Activated CD4-positive, alpha-beta T cell treated with anti-CD3 and anti-CD28 coated beads, Interleukin-2, Interleukin-6, amounts not matched to agents 100 ng/mL and 50 ng/mL, durations not matched to agents 16 hours and 8 hours (primary cell): Measurements from ENCODE around the gene AUNIP.

Source experiments
- DNase-seq: peaks from one replicate; pipeline ENCODE4 v3.0.0-alpha.2; 2020

The AUNIP gene

DNA sequence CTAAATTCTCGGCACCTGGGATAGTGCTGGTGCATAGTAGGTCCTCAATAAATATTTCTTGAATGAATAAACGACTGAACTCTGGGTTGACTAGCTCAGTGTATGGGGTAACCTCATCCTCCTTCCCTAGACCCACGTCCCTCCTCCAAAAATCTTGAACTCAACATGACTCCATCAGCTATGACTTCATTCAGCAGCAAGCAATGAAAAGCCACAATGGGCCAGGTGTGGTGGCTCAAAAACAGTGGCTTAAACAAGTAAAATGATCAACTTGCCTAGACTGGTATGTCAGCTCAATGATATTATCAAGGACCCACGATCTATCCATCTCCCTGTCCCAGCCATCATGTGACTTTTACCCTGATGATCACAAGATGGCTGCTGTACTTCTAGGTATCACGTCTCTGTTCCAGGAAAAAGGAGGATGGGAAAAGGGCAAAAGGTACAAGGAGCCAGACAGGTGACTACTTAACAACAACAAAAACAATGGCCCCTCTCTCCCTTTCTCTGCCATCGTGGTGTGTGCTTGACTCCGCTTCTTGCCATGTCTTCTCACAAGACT lies 29.2 kb upstream of the AUNIP start:
- no peak for DNase-seq

DNA sequence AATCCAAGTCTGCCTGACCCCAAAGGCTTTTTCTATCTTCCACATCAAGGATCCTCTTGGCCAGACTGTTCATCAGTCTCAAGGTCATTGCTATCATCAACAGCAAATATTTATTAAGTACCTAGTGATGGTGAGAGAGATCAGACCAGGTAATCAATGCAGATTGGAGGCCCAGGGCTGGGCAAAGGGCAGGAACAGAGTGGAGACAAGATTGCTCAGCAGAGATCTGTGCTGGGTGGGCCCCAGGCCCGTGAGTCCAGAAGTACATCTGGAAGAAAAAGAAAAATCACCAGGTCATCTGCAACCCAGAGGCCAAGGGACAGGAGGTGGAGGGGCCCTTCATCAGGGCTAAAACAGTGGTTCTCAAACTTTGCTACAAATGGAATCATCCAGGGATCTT lies 26.3 kb upstream of the AUNIP start:
- no peak for DNase-seq

DNA sequence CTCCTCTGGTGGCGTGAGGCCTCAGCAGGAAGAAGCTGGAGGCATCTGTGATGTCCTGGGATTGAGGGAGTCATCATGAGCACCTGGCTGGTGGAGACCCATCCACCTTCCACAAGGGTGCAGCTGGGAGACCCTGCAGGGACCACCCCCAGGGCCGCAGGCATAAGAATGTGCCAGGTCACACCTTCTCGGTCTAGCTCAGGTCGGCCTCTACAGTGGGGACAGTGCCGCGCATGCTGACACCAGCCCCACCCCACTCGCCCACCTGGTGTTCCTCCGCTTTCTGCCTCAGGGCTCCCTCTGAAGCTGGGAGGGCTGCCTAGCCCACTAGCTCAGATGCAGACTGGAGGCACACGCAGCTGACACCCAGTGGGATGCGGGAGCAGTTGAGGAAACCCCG lies 22.0 kb upstream of the AUNIP start:
- DNase-seq: no peak

- DNase-seq: no peak
Observed at GRCh38 chr1:25880518-25880917, 21.3 kb upstream of the AUNIP start.

- no peak for DNase-seq
Observed at GRCh38 chr1:25879675-25880074, 20.4 kb upstream of the AUNIP start.

DNA sequence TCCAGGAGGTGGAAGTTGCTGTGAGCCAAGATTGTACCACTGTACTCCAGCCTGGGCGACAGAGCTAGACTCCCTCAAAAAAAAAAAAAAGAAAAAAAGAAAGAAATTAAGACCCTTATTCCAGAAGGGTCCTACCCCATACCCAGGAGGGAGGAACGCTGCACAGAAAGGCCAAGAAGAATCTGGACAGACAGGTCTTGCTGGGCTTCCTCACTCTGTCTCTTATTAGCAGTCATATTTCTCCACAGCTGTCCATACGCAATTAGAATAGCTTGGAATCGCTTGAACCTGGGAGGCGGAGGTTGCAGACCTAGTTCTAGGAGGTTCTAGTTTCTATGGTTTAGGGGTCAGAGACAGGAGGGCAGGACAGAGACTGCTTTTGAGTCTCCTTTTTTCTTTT lies 19.4 kb upstream of the AUNIP start:
- DNase-seq: no peak

DNA sequence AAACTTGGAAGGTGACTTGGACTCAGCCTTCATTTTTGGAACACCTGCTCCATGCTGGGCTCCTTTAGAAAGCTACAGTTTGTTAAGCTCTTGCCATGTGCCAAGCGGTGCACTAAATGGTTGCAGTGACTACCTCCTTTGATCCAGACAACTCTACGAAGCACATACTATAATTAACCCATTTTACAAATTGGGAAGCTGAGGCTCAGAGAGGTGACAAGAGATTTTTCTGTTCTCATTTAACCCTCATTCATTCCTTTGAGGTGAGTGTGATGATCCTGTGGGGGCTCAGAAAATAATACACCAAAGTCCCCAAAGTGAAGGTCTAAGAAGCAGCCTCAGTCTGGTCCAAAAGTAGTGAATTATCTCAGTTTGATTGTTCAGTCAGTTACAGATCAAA lies 17.9 kb upstream of the AUNIP start:
- no peak for DNase-seq

- no peak for DNase-seq
Observed at GRCh38 chr1:25876693-25877077, 17.4 kb upstream of the AUNIP start.

- DNase-seq: no peak
Observed at GRCh38 chr1:25875856-25876692, 16.8 kb upstream of the AUNIP start.

DNA sequence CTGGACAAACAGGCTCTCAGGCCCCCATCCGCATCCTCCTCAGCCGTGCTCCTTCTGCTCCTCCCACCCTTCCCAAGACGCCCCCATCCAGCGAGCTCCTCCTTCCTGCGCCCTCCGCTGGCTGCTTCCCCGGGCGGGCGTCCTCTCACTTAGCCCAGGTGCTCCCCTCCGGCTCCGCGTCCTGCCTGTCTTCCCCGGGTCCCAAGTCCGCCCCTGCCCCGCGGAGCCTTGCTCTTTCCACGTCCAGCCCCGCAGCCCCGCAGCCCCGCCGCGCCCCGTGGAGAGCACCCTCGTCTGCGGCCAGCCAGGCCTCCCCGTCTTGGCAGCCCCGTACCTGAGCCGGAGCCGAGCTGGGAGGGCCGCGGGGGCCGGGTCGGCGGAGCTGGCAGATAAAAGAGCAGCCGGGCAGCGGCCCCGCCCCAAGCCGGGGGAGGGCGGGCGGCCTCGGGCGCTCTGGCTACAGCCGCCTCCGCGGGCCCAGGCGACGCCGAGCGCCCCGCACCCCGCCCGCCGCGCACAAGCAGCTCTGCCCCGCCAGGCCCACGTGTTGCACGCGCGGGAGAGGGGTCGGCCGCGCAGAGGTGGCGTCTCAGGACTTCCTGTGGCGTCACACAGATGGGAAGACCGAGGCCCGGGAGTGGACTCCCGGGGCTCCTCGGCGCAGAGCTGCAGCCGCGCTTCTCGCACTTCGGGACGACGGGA lies 16.0 kb upstream of the AUNIP start, which contains the start of gene PAQR7:
PAQR7 (minus strand) TSS at position 555 of the 702 bp plus-strand sequence. CDS start 11,869 bp downstream, outside the sequence.
- peak; percentile 63 for DNase-seq

GRCh38 chr1:25874635-25875153 lies 15.4 kb upstream of the AUNIP start:
- no peak for DNase-seq

DNA sequence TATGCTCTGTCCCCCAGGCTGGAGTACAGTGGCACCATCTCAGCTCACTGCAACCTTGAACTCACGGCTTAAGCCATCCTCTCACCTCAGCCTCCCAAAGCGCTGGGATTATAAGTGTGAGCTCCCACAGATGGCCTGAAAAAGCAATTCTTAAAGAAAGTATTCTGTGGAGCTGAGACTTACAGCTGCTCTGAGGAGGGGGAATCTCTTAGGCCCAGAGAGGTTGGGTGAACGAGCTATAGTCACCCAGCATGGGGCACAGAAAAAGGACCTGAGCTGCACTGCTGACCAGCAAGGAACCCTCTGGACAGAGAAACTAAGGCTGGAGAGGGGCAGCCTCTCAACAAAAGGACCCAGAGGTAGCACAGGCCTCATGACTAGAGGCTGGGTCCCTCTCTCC lies 15.0 kb upstream of the AUNIP start:
- no peak for DNase-seq

DNA sequence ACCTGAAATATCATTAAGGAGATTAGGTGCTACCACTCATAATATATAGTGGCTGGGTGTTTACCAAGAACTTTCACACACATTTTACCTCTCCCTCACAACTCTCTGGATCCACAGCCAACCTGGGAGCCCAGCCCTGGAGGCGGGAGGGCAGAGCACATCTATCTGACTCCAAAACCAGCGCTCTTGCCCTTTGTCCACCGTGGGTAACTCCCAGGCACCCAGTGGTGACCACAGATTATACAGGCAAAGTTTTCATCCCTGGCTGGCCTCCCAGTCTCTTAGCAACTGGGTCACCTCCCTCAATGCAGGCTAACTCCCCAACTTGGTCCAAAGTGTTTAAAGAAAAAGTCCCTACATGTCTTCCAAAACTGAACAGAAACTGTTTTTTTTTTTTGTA lies 13.9 kb upstream of the AUNIP start:
- no peak for DNase-seq

- no peak for DNase-seq
Observed at GRCh38 chr1:25872713-25873112, 13.5 kb upstream of the AUNIP start.

GRCh38 chr1:25871704-25872494 lies 12.6 kb upstream of the AUNIP start:
- DNase-seq: no peak

DNA sequence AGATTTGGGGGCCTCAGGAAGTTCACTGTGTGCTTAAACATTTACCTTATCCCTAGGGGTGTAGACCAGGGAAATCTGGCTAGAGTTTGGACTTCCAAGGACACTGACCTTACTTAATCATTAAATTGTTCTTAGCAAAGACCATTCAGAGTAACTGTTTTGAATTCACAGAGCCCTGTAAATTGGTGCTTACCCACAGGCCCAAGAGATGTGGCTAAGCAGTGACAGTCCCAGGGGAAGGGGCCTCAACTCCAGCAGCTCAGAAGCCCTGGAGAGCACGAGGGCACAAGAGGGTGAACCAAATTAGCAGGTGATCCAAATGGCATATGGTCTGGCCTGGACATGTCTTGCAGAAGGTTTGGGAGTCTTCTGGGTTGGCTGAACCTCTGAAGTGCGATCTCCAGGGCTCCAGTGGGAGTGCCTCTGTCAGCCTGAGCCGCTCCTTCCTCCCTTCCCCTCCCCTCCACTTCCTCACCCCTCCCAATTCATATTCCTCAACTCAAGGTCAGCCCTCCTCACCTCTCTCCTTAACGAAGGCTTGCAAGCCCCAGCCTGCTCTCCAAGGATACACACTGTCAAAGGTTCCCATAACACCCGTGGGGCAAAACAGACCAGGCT lies 11.9 kb upstream of the AUNIP start:
- no peak for DNase-seq

DNA sequence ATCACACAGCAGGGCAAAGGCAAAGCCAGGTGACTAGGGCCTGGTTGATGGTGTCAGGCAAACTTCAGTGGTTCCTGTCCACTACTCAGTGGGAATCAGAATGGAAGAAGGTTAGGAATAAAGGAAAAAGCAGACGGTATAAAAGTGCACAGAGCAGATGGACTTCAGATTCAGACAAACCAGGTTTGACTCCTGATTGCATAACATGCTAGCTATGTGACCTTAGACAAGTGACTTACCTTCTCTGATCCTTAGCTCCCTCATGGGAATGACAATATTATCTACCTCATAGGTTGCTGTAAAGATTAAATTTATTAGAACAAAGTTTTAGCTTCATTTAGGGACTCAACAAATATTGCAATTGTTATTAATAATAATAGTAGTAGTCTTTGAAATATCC lies 11.4 kb upstream of the AUNIP start:
- no peak for DNase-seq

- DNase-seq: no peak
Observed at GRCh38 chr1:25869909-25870606, 10.8 kb upstream of the AUNIP start.

DNA sequence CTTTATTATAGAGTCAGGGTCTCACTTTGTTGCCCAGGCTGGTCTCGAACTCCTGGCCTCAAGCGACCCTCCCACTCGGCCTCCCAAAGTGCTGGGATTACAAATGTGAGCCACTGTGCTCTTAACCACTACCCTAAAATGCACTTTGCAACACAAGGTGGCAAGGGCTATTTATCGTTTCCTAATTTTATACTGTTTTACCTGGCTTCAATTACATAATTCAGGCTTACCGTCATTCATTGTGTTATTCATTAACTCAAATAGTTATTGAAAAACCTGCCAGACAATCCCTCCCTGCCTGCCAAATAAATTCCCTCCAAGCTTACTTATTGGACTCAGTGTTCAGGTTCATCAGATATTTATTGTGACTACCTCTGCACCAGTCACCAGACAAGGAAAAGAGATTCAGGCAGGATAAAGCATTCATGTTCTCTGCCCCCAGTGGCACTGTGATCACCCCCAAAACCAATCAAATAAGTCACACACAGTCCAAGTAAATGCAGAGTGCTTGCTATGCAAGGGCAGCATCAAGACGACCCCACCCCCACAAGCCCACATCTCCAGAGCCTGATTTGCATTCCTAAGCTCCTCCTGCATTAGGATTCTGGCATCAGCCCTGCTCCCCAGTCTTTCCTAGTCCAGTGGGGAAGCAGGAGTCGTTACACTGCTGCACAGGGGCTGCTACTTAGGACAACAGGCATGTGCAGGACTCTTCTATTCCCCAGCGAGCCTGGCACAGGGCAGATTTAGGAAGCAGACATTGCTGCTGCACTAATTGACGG lies 8.1 kb upstream of the AUNIP start:
- no peak for DNase-seq

DNA sequence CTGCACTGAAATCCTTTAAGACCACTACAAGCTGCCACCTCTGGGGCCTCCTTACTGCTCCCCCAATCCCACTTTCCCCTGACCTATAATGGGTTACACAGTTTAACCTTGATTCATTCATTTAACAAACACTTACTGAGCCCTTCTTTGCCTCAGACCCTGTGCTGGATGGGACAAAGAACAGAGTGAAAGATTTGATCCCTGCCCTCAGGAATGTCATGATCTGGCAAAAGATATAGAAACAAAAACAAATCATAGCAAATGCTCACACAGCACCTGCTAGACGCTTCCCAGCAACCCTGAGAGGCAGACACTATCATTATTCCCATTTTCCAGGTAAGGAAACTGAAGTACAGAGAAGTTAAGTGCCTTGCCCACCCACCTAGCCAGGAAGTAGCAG lies 7.0 kb upstream of the AUNIP start:
- no peak for DNase-seq

- no peak for DNase-seq
Observed at GRCh38 chr1:25864434-25864833, 5.2 kb upstream of the AUNIP start.
